GM06990 (cell line): ENCODE data around the gene DAPP1.

Experiments
- DNase-seq: peaks from one replicate; pipeline ENCODE4 v3.0.0-alpha.2; 2011; ENCODE audit not compliant: insufficient read length; ENCODE audit errors: extremely low read depth
- H3K27me3 ChIP-seq: replicated peaks from 2 replicates; pipeline ENCODE4 v1.6.0; 2011; ENCODE audit warnings: low read length; ENCODE audit not compliant: control insufficient read depth, insufficient read depth
- H3K36me3 ChIP-seq: 2 replicates; pipeline ENCODE4 v1.5.1; 2011; ENCODE audit warnings: low read length; ENCODE audit not compliant: control insufficient read depth, insufficient read depth
- H3K4me3 ChIP-seq: replicated peaks from 2 replicates; pipeline ENCODE4 v1.5.1; 2011; ENCODE audit warnings: low read depth, mild to moderate bottlenecking, control low read depth, low read length
- TF ChIP-seq, protein P1 (sequence below): IDR thresholded peaks from 2 replicates; pipeline ENCODE4 v1.5.1; 2011; ENCODE audit warnings: low read length, control low read depth, mild to moderate bottlenecking, inconsistent platforms; ENCODE audit not compliant: insufficient read depth, poor library complexity, severe bottlenecking

The DAPP1 gene

DNA sequence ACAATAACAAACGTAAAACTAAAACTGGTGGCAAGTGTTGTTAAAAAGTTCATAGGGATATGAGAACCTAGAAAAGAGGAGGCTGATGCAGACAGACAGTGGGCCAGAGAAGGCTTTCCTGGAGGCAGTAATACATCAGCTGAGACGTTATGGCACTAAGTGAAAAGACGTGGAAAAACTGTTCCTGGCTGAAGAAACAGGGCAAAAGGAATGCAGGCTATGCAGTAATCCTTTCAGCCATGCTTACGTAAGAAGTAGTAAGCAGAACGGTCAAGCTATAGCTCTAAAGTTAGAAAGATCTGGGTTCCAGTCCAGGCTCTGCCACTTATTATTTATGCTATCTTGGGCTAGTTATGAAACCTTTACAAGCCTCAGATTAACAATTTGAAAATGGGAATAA lies 71.2 kb downstream of the DAPP1 start:
- Histone ChIP-seq H3K27me3 (no peaks in the 10 kb centered on the region), H3K4me3 (no peak overlapping the region), H3K36me3 (no peaks in the 10 kb centered on the region; the same call in 1 of the 2 replicates)
- no peak for DNase-seq
- TF ChIP-seq, protein P1, sequence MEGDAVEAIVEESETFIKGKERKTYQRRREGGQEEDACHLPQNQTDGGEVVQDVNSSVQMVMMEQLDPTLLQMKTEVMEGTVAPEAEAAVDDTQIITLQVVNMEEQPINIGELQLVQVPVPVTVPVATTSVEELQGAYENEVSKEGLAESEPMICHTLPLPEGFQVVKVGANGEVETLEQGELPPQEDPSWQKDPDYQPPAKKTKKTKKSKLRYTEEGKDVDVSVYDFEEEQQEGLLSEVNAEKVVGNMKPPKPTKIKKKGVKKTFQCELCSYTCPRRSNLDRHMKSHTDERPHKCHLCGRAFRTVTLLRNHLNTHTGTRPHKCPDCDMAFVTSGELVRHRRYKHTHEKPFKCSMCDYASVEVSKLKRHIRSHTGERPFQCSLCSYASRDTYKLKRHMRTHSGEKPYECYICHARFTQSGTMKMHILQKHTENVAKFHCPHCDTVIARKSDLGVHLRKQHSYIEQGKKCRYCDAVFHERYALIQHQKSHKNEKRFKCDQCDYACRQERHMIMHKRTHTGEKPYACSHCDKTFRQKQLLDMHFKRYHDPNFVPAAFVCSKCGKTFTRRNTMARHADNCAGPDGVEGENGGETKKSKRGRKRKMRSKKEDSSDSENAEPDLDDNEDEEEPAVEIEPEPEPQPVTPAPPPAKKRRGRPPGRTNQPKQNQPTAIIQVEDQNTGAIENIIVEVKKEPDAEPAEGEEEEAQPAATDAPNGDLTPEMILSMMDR, result no peak

DNA sequence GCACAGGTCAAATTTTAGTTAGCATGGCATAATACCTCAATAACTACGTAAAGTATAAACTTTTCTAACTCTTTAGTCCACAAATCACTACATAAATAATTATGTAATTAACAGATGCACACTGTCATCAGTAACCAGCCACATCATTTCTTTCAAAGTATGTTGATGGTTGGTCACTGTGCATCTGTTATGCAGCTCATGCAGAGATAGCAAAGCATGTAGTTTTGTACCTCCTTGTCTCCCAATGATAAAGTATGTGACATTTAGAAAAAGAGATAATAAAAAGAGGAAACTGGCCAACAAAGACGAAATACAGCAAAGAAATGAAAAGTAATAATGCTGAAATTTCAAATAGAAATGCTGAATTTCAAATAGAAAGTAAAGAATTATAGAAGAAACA lies 74.7 kb downstream of the DAPP1 start:
- no peaks in the 10 kb centered on the region; the same call in 1 of the 2 replicates for H3K36me3 ChIP-seq
- no peaks in the 10 kb centered on the region for H3K27me3 ChIP-seq
- no peak overlapping the region for H3K4me3 ChIP-seq
- TF ChIP-seq, protein P1, result no peak
- no peak for DNase-seq

DNA sequence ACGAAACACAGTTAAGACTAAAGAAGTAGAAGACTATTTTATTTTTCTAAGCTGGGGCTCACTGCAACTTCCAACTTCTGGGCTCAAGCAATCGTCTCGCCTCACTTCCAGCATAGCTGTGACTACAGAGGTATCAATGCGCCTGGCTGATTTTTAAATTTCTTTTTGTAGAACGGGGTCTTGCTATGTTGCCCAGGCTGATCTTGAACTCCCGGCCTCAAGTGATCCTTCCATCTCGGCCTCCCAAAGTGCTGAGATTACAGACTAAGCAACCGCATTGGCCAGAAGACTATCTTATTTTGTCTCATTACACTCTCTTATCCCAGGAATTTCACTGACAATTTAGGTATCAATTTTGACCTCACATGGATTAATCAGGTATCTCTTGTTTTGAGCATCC lies 76.4 kb downstream of the DAPP1 start:
- TF ChIP-seq, protein P1, result no peak
- no peaks in the 10 kb centered on the region for H3K27me3 ChIP-seq
- DNase-seq, result no peak
- peak overlapping the region; percentile 99 for H3K4me3 ChIP-seq
- no peaks in the 10 kb centered on the region; the same call in 1 of the 2 replicates for H3K36me3 ChIP-seq

DNA sequence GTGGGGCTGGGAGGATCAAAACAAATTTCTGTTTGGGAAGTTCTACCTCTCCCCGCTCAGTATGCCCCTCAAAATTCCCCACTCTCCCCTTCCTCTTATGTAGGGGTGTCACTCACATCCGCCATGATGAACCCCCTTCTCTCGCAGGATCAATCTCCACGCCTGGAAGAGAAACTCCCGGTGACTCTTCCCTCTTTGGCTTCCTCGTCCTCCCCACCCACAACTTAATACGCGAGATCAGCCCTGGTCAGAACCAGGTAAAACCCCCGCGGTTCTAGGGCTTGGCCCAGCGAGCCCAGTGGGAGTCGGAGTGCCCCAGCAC lies 77.2 kb downstream of the DAPP1 start:
- Histone ChIP-seq H3K36me3 (no peaks in the 10 kb centered on the region; the same call in 1 of the 2 replicates), H3K27me3 (no peaks in the 10 kb centered on the region), H3K4me3 (peak overlapping the region; percentile 99)
- TF ChIP-seq, protein P1, result no peak
- DNase-seq, result no peak

DNA sequence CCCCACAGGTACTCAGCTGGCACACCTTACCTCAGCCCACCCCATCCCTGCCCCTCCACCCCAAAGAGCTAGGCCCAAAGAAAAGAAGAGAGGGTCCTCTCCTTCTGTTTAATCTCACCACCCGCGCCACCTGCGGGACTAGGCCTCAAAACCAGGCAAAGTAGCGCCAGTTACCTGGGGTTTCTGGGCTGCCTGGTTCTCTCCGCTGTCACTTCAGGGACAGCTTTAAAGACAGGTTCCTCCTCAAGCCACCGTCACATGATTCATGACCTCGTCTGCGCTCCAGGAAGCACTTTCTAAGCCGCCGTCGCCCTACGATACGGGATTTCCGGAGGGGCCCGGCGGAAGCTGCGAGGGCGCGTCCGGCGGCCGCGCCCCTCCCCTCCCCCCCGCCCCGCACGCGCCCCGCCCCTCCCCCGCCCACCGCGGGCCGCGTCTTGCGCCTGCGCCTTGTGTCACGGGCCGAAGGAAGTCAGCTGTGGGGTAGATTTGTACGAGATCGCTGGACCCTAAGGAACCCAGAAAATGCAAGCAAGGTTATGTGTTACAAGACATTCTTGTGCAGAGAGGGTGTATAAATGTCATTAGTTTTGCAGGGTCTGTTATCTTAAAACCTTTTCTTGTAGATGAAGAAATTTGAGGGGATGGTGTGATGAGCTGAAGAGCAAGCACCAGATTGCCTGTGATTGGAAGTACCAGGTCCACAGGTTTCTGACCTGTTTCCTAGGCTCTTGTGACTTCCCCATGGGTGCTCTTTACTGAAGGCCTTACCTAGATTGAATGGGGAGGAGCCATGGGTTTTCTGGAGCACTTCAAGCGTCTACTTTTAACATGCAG lies 77.8 kb downstream of the DAPP1 start, which contains the start of gene LAMTOR3:
Gene LAMTOR3, minus strand, starts transcription at position 267 of the 837 bp plus-strand sequence. CDS start 464 bp downstream, outside the sequence.
- no peaks in the 10 kb centered on the region for H3K27me3 ChIP-seq
- no peaks in the 10 kb centered on the region; the same call in 1 of the 2 replicates for H3K36me3 ChIP-seq
- TF ChIP-seq, protein P1, result no peak
- H3K4me3 ChIP-seq, result peak within 1 kb of the TSS; percentile 99
- peak; percentile 87 for DNase-seq

DNA sequence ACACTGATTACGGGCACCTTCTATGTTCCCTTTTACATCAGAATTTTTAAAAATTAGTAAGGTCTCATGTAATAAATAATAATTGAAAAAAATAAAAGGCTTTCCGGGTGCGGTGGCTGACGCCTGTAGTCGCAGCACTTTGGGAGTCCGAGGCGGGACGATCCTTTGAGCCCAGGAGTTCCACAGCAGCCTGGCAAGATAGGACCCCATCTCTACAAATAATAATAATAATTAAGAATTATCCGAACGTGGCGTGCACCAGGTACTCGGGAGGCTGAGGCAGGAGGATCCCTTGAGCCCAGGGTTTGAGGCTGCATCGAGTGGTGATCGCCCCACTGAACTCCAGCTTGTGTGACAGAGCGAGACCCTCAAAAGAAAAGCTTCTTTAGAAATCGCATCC lies 78.4 kb downstream of the DAPP1 start:
- Histone ChIP-seq H3K36me3 (no peaks in the 10 kb centered on the region), H3K27me3 (no peaks in the 10 kb centered on the region), H3K4me3 (no peak overlapping the region; the same call in 1 of the 2 replicates)
- peak; percentile 3 for DNase-seq
- TF ChIP-seq, protein P1, result no peak
